D721Med (cell line): ENCODE measurements around the gene AADAC.

Source experiments
- DNase-seq: peaks from one replicate; pipeline ENCODE4 v3.0.0; 2011; ENCODE audit warnings: low spot score; ENCODE audit not compliant: insufficient read length
- FAIRE-seq: peaks from 2 replicates; lab custom pipeline; 2011; peaks lifted over from hg19 to GRCh38; lab: Jason Lieb, UNC
- TF ChIP-seq, protein P1 (sequence below): IDR thresholded peaks from 2 replicates; pipeline ENCODE4 v1.5.1; 2012; ENCODE audit warnings: mild to moderate bottlenecking, control low read depth; ENCODE audit not compliant: insufficient read depth; ENCODE audit errors: missing control alignments

The AADAC gene

DNA sequence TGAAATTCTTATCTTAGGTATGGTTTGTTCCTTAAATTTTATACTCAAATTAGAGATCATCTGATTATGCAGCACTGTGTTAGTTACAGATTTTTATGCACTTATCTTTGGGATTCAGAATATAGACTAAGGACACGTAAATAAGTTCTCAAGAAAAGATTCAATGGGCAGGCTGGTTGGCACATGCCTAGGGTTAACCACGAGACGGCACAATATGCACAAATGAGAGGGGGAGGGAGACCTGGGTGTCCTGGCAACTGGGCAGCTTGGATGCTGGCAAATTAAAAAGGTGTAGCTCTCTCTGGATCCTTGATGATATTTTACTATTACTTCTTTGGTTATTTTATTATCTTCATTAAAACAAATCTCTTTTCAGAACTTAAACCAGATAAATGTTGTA, 672 bp downstream of the AADAC start:
- TF ChIP-seq, protein P1, sequence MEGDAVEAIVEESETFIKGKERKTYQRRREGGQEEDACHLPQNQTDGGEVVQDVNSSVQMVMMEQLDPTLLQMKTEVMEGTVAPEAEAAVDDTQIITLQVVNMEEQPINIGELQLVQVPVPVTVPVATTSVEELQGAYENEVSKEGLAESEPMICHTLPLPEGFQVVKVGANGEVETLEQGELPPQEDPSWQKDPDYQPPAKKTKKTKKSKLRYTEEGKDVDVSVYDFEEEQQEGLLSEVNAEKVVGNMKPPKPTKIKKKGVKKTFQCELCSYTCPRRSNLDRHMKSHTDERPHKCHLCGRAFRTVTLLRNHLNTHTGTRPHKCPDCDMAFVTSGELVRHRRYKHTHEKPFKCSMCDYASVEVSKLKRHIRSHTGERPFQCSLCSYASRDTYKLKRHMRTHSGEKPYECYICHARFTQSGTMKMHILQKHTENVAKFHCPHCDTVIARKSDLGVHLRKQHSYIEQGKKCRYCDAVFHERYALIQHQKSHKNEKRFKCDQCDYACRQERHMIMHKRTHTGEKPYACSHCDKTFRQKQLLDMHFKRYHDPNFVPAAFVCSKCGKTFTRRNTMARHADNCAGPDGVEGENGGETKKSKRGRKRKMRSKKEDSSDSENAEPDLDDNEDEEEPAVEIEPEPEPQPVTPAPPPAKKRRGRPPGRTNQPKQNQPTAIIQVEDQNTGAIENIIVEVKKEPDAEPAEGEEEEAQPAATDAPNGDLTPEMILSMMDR, result no peak
- FAIRE-seq, result no peak
- no peak for DNase-seq

DNA sequence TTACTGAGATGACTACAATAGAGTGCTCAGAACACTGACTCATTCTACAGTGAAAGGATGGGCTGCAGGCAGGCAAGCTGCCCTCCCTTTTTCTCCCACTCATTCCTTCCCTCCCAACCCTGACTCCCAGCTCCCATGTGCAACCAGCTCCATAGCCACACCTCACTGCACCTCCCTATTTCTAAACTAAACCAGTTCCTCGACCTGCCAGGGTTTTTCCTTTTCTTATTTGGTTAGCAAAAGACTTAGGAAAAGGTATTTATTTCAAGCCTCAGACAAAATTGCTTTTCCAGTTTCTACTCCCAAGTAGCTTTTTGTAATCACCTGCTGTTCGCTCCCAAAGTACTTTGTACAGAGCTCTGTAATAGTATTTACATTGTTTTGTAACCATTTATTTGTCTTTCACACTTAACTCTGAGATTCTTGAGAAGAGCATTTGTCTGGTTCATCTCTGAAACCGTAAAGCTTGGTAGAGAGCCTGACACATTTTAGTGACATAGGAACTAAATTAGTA, 2.2 kb downstream of the AADAC start:
- TF ChIP-seq, protein P1, result no peak
- no peak for FAIRE-seq

DNA sequence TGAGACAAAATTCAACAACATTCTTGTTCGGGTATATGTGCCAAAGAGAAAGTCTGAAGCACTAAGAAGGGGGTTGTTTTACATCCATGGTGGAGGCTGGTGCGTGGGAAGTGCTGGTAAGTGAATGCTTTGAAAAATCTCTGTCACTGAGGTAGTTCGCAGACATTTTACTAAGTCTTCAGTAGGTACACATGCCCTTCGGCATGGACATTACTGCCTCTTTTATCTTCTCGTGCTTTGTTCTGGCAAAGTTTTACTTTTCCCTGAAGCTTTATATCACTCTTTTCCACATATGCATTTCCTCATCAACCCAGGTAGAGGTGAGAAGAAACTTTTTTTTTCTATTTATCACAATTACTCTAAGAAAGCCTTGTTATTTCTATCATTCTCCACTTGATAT, 3.6 kb downstream of the AADAC start:
- TF ChIP-seq, protein P1, result no peak
- no peak for DNase-seq
- no peak for FAIRE-seq

More for the DNA sequence above, 2.2 kb downstream of the AADAC start:
- DNase-seq, result no peak

DNA sequence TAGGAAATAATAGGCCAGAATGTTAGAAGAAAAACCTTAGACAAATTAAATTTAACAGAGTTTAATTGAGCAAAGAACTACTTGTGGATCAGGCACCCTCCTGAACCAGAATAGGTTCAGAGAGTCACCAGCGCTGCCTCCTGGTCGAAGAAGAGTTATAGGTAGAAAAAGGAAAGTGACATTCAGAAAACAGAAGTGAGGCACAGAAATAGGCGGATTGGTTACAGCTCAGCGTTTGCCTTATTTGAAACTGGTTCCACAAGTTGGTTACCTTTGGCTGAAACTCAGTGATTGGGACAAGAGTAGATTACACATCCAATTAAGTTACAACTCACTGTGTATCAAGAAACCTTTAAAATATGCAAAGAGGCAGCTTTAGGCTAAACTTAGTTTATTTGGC, 4.4 kb downstream of the AADAC start:
- DNase-seq (no peak), FAIRE-seq (no peak)
- TF ChIP-seq, protein P1, result no peak

DNA sequence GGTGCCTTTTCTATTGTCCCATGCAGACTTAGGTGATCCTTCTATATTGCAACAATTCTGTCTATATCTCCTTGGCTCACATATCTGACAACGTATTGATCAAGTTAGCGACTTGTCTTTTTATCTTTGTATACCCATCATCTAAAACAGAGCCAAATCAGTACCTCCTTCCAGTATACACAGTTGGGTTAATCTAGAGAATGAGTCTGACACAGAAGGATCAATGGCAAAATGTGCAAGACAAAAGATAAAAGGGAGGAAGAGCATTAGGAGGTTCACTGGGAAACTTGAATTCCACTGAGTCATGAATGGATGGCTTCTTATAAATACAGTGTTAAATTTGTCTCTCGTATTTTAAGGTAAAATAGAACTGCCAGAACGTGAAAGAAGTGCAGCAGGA, 6.0 kb downstream of the AADAC start:
- TF ChIP-seq, protein P1, result no peak
- FAIRE-seq, result no peak

DNA sequence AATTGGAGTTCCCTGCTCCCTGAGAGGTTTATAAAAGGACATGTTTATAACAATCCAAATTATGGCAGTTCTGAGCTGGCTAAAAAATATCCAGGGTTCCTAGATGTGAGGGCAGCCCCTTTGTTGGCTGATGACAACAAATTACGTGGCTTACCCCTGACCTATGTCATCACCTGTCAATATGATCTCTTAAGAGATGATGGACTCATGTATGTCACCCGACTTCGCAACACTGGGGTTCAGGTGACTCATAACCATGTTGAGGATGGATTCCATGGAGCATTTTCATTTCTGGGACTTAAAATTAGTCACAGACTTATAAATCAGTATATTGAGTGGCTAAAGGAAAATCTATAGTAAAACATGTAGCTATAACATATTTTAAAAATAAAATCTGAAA, 13.9 kb downstream of the AADAC start:
- TF ChIP-seq, protein P1, result no peak
- DNase-seq (no peak), FAIRE-seq (no peak)

More for the DNA sequence above, 6.0 kb downstream of the AADAC start:
- no peak for DNase-seq

DNA sequence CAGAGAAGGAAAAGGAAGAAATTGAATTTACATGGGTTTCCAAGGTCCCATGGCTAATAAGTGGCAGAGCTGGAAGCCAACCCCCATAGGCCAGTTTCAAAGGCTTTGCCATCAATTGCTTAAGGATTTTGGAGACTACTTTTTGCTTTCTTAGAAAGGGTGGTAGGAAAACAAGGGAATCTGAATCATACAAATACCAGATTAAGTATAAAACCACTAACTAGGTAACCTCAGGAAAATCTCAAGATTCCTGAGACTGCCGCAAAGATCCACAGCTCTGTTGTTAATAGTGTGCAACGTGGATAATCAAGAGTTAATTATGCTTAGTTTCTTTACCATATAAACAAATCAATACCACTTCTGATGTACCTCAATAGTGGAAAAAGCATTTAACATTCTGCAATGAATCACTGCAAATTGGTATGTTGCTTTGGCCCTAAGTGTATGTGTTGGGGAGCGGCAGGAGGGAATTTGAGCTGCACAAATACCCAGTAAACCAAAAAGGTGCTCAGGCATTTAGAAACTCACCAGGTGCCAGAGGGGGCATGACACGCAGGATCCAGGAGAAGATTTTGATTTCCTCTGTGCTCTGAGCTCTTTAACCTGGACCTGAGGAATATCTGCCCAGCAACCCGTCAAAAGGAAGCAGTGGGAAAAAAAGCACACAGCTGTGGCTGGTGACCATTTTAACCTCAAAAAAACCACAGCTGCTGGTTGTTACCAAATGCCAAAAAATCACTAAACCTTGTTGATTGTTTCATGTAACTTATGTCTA, 22.0 kb downstream of the AADAC start:
- TF ChIP-seq, protein P1, result no peak
- DNase-seq (no peak), FAIRE-seq (no peak)
